WTC11 (cell line): Measurements from ENCODE around the gene CFAP90.

ENCODE experiments used
- MYBL2 ChIP-seq: sonication (generic); formaldehyde crosslinking; IDR thresholded peaks from 2 replicates; pipeline ENCODE4 v1.8.1; 2023; ENCODE audit warnings: mild to moderate bottlenecking, moderate library complexity, missing genetic modification reagents
- NFYB ChIP-seq: sonication (generic); formaldehyde crosslinking; conservative IDR thresholded peaks from 2 replicates; pipeline ENCODE4 v1.8.0; 2022; ENCODE audit warnings: low read depth, missing genetic modification reagents
- ZBTB21 ChIP-seq: sonication (generic); formaldehyde crosslinking; IDR thresholded peaks from 2 replicates; pipeline ENCODE4 v1.8.1; 2023; ENCODE audit warnings: mild to moderate bottlenecking, missing genetic modification reagents, borderline replicate concordance
- ZNF121 ChIP-seq: sonication (generic); formaldehyde crosslinking; IDR thresholded peaks from 2 replicates; pipeline ENCODE4 v1.8.0; 2023; ENCODE audit warnings: missing genetic modification reagents
- TF ChIP-seq, protein P1 (sequence below): fragments of 200-600 bp; IDR thresholded peaks from 2 replicates; pipeline ENCODE4 v1.8.0; 2022; ENCODE audit warnings: antibody characterized with exemption
- TF ChIP-seq, protein P2 (sequence below): sonication (generic); formaldehyde crosslinking; IDR thresholded peaks from 2 replicates; pipeline ENCODE4 v1.8.0; 2022; ENCODE audit warnings: mild to moderate bottlenecking, missing genetic modification reagents
- TF ChIP-seq, protein P3 (sequence below): sonication (generic); formaldehyde crosslinking; IDR thresholded peaks from 2 replicates; pipeline ENCODE4 v1.8.0; 2023; ENCODE audit warnings: mild to moderate bottlenecking, missing genetic modification reagents
- TF ChIP-seq, protein P4 (sequence below): sonication (generic); formaldehyde crosslinking; IDR thresholded peaks from 2 replicates; pipeline ENCODE4 v1.8.1; 2023; ENCODE audit warnings: mild to moderate bottlenecking, moderate library complexity, missing genetic modification reagents

DNA sequence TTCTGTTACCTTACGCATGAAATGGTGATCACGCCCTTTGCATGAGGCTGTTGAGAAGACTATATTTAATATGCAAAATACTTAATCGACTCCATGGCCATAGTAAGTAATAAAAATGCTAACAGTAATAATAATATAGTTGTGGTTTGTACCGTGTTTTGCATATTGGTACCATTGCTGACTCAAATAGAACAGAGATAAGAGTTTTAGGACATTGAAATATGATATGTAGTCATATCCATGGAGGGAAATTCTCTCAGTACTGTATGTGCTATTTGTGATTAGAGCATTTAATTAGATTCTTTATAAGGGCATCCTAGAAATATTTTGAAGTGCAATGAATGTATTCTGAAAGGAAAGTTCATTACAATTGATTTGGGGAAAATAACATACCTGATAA, 41.9 kb downstream of the CFAP90 start:
- TF ChIP-seq, protein P1, sequence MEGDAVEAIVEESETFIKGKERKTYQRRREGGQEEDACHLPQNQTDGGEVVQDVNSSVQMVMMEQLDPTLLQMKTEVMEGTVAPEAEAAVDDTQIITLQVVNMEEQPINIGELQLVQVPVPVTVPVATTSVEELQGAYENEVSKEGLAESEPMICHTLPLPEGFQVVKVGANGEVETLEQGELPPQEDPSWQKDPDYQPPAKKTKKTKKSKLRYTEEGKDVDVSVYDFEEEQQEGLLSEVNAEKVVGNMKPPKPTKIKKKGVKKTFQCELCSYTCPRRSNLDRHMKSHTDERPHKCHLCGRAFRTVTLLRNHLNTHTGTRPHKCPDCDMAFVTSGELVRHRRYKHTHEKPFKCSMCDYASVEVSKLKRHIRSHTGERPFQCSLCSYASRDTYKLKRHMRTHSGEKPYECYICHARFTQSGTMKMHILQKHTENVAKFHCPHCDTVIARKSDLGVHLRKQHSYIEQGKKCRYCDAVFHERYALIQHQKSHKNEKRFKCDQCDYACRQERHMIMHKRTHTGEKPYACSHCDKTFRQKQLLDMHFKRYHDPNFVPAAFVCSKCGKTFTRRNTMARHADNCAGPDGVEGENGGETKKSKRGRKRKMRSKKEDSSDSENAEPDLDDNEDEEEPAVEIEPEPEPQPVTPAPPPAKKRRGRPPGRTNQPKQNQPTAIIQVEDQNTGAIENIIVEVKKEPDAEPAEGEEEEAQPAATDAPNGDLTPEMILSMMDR = no peak
- TF ChIP-seq, protein P2, sequence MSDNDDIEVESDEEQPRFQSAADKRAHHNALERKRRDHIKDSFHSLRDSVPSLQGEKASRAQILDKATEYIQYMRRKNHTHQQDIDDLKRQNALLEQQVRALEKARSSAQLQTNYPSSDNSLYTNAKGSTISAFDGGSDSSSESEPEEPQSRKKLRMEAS (CRISPR knock-in tag) = no peak
- TF ChIP-seq, protein P3, sequence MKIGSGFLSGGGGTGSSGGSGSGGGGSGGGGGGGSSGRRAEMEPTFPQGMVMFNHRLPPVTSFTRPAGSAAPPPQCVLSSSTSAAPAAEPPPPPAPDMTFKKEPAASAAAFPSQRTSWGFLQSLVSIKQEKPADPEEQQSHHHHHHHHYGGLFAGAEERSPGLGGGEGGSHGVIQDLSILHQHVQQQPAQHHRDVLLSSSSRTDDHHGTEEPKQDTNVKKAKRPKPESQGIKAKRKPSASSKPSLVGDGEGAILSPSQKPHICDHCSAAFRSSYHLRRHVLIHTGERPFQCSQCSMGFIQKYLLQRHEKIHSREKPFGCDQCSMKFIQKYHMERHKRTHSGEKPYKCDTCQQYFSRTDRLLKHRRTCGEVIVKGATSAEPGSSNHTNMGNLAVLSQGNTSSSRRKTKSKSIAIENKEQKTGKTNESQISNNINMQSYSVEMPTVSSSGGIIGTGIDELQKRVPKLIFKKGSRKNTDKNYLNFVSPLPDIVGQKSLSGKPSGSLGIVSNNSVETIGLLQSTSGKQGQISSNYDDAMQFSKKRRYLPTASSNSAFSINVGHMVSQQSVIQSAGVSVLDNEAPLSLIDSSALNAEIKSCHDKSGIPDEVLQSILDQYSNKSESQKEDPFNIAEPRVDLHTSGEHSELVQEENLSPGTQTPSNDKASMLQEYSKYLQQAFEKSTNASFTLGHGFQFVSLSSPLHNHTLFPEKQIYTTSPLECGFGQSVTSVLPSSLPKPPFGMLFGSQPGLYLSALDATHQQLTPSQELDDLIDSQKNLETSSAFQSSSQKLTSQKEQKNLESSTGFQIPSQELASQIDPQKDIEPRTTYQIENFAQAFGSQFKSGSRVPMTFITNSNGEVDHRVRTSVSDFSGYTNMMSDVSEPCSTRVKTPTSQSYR (CRISPR knock-in tag) = no peak
- TF ChIP-seq ZBTB21 = no peak
- no peak for TF ChIP-seq ZNF121 (CRISPR knock-in tag)
- no peak for TF ChIP-seq NFYB
- TF ChIP-seq MYBL2 (CRISPR knock-in tag) = no peak
- TF ChIP-seq, protein P4, sequence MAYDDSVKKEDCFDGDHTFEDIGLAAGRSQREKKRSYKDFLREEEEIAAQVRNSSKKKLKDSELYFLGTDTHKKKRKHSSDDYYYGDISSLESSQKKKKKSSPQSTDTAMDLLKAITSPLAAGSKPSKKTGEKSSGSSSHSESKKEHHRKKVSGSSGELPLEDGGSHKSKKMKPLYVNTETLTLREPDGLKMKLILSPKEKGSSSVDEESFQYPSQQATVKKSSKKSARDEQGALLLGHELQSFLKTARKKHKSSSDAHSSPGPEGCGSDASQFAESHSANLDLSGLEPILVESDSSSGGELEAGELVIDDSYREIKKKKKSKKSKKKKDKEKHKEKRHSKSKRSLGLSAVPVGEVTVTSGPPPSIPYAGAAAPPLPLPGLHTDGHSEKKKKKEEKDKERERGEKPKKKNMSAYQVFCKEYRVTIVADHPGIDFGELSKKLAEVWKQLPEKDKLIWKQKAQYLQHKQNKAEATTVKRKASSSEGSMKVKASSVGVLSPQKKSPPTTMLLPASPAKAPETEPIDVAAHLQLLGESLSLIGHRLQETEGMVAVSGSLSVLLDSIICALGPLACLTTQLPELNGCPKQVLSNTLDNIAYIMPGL (CRISPR knock-in tag) = no peak
